GM19193 (cell line): ENCODE results near the gene IL5.

Experiments
- POLR2A ChIP-seq: IDR thresholded peaks from 4 replicates; pipeline ENCODE4 v1.6.1; 2011; ENCODE audit not compliant: insufficient read depth, insufficient read length; ENCODE audit errors: extremely low read depth

IL5 gene

GRCh38 chr5:132543472-132544201, at the start of gene IL5:
TSS of gene IL5 (minus strand) at chr5:132543522. CDS start at chr5:132543478, 44 bp downstream.
- TF ChIP-seq POLR2A, result no peak

GRCh38 chr5:132592521-132592920, 49.2 kb upstream of the IL5 start:
- TF ChIP-seq POLR2A, result no peak

- no peak for TF ChIP-seq POLR2A
These were observed 47.8 kb upstream of the IL5 start for GRCh38 chr5:132591145-132591544.

GRCh38 chr5:132589467-132589866, 46.1 kb upstream of the IL5 start:
- no peak for TF ChIP-seq POLR2A

- no peak for TF ChIP-seq POLR2A
These were observed 42.7 kb upstream of the IL5 start for GRCh38 chr5:132586063-132586462.

GRCh38 chr5:132576123-132576522, 32.8 kb upstream of the IL5 start:
- no peak for TF ChIP-seq POLR2A

GRCh38 chr5:132566657-132567056, 23.3 kb upstream of the IL5 start:
- TF ChIP-seq POLR2A, result no peak

GRCh38 chr5:132561601-132562000, 18.3 kb upstream of the IL5 start:
- TF ChIP-seq POLR2A, result no peak

- no peak for TF ChIP-seq POLR2A
These were observed 16.2 kb upstream of the IL5 start for GRCh38 chr5:132559383-132560060.

GRCh38 chr5:132557478-132558172, 14.3 kb upstream of the IL5 start:
- TF ChIP-seq POLR2A, result no peak

- peak; percentile 93 for TF ChIP-seq POLR2A
These were observed 13.6 kb upstream of the IL5 start, which contains the start of gene RAD50 for GRCh38 chr5:132556763-132557477. TSS of gene RAD50 (plus strand) at chr5:132556977. CDS start at chr5:132557325, 348 bp downstream.

GRCh38 chr5:132556153-132556762, 12.9 kb upstream of the IL5 start:
- no peak for TF ChIP-seq POLR2A

- TF ChIP-seq POLR2A, result no peak
These were observed 6.3 kb upstream of the IL5 start for GRCh38 chr5:132549576-132549975.

GRCh38 chr5:132547269-132547668, 3.9 kb upstream of the IL5 start:
- TF ChIP-seq POLR2A, result no peak
